HTR-8/SVneo (cell line): ENCODE results near the gene AXL.

Experiments
- DNase-seq: peaks from one replicate; pipeline ENCODE4 v3.0.0; 2011; ENCODE audit warnings: low spot score, mixed read lengths; ENCODE audit not compliant: insufficient read length
- FAIRE-seq: peaks from 2 replicates; lab custom pipeline; 2011; peaks lifted over from hg19 to GRCh38; lab: Jason Lieb, UNC

The AXL gene

DNA sequence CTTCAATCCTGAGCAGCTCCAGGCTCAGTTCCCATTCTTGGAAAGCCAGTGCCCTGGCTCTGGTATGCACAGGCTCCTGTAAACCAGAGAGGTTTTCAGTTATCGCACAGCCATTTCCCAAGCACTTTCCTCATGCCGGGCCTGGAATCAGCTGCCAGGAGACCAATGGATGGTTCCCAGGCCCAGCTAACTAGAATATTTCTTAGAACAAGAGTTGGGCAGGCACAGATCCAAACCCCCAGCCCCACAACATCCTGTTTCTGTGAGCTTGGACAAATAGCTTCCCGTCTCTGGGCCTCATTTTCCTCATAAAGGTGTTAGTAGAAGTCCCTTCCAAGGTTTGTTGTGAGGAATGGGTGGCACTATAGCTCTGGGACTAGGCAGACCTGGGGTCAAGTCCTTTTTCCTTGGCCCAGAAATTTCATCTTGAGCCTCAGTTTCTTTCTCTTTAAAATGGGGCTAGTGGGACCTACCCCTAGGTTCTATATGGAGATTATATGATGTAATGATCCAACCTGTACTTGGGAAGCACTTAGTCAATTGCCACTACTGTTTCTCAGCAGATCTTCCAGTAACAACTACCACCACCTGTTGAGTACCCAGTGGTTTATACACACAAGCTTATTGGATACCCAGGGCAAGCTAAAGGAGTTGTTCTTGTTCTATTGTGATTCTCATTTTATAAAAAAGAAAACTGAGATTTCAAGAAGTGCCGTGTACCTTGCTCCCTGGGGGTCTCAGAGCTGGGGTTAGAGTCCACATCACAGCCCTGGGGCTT lies 85.9 kb downstream of the AXL start:
- DNase-seq: no peak
- no peak for FAIRE-seq

DNA sequence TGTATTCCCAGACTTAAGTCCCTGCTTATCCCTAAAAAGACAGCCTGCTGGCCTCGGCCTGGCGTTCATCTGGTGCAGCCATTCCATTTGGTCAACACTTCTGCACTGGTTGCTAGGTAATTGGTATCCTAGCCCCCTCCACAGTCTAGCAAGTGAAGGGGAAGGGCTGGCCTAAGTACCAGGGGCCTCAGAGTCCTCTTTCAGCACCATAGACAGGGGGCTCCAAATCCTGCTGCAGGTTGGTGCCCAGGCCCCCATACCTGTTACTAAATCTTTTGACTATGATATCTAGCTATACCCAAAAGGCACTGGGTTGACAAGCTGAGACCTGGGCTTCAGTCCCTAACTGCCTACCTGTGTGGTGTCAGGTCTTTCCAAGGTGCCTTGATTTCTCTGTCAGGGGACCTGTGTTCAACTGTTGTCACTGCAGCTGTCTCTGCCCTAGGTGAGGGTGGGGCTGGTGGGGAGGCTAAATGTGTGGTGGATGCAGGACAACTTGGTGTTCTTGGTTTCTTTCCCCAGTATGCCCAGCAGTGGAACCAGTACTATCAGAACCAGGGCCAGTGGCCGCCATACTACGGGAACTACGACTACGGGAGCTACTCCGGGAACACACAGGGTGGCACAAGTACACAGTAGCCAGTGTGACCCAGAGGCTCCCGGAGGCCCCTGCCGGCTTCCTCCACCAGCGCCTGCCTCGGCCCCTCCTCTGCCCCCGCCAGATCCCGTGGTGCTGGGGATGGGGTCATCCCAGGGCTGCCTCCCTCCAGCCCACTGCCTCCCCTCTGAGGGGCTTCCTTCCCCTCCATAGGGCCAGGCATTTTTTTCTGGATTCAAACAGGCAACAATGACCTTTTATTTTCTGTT lies 87.1 kb downstream of the AXL start:
- no peak for FAIRE-seq

GRCh38 chr19:41307090-41307875 lies 88.3 kb downstream of the AXL start:
- no peak for FAIRE-seq

More for the DNA sequence above, 87.1 kb downstream of the AXL start:
- no peak for DNase-seq

DNA sequence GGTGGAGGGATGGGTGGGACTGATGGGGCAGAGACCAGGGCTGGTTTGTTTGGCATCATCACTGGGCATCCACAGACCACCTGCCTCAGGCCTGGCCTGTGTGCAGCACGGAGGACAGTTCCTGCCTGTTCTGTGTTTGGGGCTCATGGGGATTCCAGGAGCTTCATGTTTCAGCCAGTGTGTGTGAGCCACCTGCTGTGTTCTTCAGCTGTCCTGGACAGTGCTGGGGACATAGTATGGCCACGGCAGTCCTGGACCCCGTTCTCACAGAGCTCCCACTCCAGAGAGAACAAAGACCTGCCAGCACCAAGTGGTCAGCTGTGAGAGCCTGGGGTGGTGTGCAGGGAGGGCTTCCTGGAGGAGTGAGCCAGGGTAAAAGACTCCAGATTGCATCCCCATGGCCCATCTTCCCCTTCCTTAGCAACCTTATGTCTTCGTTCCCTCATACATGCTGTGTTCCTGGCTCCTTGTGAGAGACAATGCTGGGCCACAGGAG lies 89.0 kb downstream of the AXL start:
- FAIRE-seq: no peak
- DNase-seq: no peak

More at GRCh38 chr19:41307090-41307875, 88.3 kb downstream of the AXL start:
- no peak for DNase-seq

GRCh38 chr19:41308450-41309179 lies 89.6 kb downstream of the AXL start:
- no peak for FAIRE-seq
- peak; percentile 75 for DNase-seq

DNA sequence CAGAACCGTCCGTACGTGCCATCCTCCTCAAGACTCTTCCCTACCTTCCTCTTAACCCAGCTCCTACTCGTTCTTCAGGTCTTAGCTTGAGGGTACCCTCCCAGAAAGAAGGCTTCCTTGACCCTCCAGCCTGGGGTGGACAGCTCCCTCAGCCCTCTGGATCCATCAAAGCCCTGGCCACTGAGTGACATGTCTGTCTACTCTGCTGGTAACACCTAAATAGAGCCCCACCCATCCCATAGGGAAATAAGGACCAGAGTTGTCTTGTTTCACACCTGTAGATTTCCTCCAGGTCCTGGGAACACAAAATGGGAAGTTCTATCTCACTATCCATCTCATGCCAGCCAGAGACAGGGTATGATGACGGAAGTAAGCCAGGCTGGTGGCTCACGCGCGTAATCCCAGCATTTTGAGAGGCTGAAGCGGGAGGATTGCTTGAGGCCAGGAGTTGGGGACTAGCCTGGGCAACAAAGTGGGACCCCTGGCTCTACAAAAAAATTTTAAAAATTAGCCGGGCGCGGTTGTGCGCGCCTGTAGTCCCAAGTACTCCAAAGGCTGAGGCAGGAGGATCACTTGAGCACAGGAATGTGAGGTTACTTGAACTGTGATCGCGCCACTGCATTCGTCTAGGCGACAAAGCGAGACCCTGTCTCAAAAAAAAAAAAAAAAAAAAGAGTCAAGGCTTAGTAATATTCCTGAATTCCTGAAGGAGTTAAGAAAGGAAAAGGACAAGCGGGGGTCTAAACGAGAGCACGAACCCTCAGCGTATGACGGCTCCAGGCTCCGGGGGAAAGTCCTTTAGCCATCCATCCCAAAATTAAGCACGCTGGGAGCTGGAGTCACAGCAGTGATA lies 90.4 kb downstream of the AXL start:
- FAIRE-seq: no peak

GRCh38 chr19:41310033-41310831 lies 91.2 kb downstream of the AXL start, which contains the start of gene CCDC97:
TSS of gene CCDC97 (plus strand) at chr19:41310172. CDS start at chr19:41310311, 139 bp downstream.
- no peak for FAIRE-seq

More for the DNA sequence above, 90.4 kb downstream of the AXL start:
- no peak for DNase-seq

GRCh38 chr19:41311072-41311471 lies 92.0 kb downstream of the AXL start:
- DNase-seq (no peak), FAIRE-seq (no peak)

More at GRCh38 chr19:41310033-41310831, 91.2 kb downstream of the AXL start, which contains the start of gene CCDC97:
- peak; percentile 89 for DNase-seq
